Stimulated activated naive CD4-positive, alpha-beta T cell (primary cell): ENCODE results near the gene CYP24A1.

Experiments
- DNase-seq, 6 experiments: peaks; one replicate each; lab custom pipeline; 2025; lab: John Stamatoyannopoulos, UW

Gene CYP24A1

DNA sequence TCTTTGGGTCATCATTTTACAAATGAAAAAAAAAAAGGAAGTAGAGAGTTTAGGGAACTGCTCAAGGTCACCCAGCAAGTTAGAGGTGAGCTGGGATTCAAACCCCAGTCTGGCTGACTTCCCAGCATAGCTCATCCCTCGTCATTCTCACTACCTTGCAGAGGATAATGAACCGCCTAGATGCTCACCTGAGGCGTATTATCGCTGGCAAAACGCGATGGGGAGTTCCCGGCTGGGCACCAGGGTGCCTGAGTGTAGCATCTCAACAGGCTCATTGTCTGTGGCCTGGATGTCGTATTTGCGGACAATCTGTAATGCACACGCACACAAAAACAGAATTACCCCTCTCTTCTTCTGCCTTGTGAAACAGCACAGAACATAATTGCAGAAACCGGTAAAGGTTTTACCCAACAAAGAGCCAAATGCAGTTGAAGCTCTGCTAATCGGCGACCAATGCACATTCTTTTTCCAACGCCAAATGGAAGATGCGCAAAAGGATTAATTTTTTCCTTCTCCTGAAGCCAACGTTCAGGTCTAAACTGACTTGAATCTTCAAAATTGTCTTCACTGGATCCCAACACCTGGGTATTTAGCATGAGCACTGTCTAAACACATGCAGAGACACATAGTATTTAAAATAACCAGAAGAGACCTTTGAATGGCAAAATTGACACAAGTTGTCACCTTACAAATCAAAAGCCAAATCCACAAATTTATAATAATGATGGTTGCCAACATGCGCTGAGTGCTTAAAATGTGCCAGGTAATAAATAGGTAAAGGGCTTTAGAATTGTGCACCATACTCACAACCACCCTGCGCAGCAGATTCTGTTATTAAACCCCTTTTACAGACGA is 16.6 kb downstream of the CYP24A1 start:
- DNase-seq = no peak

DNA sequence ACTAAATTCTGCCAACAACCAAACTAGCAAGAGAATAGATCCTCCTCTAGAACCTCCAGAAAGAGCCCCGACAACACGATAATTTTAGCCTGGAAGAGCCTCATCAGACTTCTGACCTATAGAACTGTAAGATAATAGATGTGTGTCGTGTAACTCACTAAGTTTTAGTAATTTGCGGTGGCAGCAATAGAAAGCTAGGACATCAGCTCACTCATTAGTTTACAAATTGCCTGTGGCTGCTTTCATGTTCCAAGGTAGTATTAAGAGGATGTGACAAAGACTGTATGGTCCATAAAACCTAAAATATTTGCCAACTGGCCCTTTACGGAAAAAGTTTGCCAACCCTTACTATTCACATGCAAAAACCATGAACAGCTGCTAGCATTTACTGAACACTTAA is 17.3 kb downstream of the CYP24A1 start:
- no peak for DNase-seq

DNA sequence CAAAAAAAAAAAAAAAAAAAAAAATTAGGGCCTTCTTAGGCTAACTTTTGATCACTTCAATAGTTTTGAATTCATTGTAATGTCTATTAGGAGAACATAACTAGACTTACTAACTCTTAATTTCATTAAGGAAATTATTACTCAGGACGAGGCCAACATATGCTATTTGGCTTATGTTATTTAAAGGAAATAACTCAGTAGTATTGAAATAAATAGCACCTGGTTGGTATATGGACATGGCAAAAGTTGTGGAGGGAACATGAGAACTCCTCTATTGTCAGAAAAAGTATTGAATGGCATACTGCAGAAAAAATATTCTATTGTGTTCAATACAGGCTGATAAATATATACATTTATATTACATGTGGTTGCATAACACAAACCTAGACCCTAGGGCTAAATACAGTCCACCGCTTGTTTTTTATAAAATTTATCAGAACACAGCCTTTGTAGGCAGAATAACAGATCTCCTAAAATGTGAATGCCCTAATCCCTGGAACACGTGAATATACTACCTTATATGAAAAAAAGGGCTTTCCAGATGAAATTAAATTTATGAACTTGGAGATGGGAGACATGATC is 18.0 kb downstream of the CYP24A1 start:
- no peak for DNase-seq

DNA sequence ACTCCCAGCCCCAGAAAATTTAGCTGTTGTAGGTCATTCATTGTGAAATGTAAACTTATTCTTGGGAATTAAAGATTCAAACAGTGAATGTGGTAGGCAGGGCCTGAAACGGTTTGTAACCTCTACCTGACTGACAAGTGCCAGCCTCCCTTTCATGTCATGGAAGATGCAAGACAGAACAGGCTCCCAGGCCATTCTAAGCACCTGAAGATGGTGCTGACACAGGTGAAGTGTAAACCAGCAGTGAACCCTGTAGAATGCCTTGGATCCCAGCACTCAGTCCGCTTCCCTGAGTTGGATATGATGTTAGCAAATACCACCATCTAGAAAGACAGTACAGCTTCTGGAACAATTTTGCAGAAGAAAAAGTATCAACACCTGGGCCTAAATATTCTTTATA is 19.3 kb downstream of the CYP24A1 start:
- DNase-seq = no peak

DNA sequence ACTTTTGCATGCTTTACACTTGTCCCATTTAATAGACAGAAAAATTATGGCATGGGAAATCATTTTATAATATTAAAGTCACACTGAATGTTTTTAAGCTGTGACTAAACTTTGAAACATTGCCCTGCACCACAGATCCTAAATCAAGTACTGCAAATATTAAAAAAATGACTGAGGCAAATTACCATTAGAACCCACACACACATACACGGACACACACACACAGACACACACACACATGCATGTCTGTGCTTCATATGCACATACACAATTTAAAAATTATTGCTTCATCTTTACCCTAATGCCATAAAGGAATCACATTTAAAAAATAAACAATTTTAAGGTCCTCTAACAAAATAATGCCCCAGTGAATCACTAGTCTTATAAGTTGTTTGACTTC is 19.9 kb downstream of the CYP24A1 start:
- no peak for DNase-seq

DNA sequence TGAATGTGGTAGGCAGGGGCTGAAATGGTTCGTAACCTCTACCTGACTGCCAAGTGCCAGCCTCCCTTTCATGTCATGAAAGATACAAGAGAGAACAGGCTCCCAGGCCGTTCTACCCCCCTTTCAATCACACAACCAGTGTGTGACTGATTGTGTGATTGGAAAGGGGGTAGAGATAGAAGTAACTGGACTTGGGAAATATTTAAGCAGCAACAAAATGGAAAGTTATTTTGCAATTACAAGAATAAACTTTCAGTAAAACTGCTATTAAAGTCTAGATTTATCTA is 20.8 kb downstream of the CYP24A1 start:
- no peak for DNase-seq

DNA sequence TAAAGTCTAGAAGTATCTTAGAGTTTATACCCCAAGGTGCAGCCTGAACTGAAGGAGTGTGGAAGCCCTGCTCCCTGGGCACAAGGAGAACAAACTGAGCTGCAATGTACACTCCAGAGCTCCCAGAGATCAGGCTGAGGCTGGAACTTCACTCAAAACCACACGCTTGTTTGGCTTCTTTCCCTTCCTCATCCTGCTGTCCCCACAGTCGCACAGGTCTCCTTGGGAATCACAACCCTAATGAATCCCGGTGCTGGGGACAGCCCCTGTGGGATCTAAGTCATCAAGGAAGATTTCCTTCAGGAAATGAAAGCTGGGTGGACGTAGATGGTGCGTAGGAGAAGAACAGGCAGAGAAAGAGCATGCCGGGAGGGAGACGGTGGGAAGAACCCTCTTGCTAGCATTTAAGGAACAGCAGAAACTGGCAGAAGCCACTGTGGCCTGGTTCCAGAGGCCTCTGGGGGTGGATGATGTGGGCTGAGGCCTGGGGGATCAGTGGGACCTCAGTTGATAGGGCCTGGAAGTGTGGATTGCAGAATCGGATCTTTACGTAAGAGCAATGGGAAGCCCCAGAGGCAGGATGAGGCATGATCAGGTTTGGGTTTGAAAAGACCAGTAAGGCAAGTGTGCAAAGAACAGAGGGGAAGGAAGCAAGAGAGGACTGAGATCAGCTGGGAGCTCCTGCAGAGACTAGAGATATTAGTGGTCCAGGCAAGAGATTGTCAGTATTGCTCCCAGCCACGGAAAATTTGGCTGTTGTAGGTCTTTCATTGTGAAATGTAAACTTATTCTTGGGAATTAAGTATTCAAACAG is 21.4 kb downstream of the CYP24A1 start:
- DNase-seq = no peak

DNA sequence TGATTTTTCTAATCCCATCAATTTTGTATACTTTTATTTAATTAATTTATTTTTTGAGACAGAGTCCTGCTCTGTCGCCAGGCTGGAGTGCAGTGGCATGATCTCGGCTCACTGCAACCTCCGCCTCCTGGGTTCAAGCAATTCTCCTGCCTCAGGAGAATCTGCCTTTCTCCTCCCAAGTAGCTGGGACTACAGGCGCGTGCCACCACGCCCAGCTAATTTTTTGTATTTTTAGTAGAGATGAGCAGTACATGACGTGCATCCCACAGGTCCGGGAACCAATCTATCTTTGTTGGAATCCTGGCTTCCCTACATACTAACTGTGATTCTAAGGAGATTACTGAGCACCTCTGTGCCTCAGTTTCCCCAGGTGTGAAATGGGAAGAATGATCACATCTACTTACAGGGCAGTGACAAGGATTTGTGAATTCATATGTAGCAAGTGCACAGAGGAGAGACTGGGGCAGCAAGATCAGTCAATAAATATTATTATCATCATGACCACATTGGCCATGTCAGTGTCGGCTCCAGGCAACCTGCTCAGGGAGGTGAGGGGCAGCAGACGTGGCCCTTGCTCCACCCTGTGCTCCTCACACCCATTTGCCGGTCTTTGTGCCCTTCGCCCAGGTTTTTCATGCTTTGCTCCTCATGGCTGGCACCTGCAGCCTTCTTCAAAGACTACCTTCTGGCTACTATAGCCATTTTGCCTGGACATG is 22.1 kb downstream of the CYP24A1 start:
- DNase-seq = no peak

DNA sequence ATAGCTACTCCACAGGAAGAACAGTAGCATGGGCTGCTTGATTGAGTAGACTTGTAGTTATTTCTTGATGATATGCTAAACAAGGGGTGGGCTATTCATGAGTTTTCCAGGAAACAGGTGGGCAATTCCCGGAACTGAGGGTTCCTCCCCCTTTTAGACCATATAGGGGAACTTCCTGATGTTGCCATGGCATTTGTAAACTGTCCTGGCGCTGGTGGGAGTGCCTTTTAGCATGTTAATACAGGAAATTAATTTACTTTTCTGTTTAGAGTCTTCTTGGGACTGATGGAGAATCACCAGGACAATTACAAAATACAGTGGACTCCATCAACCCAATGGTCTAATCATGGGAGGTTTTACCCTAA is 22.7 kb downstream of the CYP24A1 start:
- DNase-seq = no peak

DNA sequence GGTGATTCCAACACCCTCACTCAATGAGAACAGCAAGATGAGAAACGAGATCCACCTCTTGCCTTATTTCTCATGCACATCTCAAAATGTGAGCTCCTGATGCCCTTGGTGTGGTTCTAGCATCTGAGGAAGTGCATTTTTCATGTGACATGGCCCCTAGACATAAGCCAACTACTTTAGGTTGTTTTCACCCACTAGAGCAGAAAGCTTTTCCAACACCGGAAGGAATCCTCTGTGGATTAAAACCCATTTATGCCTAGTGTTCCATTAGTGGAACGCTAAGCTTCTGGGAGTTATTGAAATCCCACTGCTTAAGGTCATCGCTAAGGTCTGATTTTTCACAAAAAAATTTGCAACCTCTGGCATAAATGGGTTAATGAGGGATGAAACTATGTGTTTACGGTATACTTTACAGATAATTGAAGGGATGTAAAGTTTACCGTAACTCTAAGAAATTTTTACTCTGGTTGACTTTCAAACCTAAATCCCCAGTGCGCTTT is 24.0 kb downstream of the CYP24A1 start:
- no peak for DNase-seq

DNA sequence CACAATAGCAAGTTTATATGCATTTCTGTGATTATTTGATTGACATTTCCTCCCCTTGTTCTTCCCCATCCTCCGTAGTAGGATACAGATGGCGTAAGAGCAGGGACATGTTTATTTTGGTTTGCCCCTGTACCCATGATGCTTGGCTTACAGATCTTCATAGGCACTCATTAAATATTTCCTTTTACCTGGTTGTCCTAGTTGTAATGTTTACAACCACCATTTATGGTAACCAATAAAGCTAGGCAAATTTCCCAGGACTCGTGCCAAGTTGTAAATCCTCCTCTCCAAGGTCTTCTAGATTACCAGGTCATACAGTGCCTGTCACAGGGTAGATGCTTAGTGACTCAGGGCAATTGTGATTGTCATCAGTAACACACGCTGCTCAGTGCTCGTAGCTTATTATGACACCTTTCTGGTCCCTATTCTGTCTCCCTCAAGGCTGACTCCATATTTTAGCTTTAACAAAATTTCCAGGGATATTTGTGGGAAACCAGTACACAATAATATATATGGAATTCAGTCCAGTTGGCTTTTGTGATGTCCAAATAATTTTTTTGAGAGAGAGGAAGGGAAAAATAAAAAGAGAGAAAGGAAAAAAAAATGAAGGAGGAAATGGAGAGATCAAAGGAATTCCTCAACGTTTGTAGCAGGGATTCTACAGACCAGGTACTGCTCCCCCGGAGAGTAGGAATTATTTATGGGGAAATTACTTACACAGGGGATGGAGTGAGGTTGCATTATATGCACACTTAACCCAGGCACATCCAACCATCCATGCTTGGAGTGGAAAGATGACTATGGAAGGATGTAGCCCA is 24.6 kb downstream of the CYP24A1 start:
- no peak for DNase-seq

DNA sequence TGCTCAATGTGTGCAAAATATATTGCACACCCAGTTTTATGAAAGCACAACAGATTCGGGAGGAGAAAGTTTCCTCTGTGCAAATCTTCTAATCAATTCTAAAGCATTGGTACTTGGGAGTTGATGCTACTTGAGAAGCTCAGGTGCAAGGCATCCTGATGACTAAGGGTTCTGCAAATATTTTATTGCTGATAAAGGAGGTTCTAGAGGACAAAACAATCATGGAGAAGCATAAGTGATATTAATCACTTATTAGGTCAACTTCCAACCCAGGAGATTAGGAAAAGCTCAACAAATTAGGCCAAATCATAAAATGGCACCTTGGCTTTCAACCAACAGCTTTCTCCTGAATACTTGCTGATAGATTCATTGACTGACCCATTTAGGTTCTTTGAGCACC is 27.1 kb downstream of the CYP24A1 start:
- DNase-seq = no peak

DNA sequence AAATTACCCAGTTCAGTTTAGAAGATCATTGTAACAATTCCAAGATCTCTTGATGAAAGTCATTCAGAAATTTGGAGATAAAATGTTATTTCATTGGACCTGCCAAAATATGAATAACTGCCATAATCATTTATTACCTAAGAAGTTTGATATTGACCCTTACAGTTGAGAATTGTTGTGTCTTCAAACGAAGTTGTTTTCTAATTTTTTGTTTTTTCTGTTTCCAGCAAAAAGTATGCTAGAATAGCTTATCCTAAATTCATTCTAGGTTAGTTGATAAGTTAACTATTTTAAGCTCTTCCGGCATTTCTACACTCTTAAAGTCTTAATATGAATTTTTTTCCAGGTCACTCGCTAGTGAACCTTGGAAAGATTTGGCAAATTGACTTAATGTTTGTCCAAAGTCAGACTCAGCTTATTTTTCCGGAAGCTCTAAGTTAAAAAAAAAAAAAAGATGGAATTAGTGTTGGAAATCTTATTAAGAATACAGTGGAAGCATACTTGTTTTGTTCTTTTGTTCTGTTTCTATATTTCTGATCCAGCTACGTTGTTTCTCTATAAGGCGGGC is 28.9 kb downstream of the CYP24A1 start:
- DNase-seq = no peak

DNA sequence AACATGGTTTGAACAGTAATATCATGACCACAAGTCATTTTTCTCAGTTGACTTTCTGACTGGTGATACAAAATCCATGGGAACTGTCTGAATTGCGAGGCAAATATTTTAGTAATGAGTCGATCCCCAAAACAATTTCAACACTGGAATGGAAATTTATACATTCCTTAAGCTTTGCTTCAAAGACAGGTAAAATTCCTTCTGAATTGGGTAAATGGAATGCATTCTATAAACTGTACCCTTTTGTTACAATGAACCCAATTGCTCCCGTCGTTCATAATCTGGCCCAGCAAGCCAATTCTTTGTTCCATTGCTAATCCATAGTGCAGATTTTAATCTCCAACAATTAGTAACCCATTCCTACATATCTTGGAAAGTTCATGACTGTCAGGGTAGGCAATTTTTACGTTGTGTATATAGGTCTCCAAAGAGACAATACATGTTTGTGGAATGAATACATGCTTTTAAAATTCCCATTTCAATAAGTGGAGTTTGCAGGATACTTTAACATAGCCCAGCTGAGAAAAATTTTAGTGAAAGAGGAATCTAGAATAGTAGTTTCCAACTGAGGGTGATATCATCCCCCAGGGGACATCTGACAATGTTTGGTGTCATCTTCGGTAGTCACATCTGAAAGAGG is 32.7 kb downstream of the CYP24A1 start:
- DNase-seq = no peak

DNA sequence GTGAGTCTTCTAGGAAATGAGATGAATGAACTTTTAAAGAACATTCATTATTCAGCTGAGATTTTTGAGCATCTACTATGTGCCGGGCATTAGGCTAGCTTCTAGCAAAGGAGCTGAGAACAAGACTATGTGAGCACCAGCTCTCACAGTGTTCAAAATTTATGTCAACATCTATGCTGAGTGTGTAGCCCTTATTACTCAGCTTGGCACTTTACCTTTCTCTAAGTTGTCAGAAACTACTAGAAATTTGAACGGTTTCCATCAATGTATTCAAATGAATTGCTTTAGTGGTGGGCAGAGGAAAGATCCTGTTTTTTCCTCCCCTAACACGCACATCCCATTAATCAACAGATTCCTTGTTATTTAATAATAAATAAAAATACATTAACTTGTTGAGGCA is 33.3 kb downstream of the CYP24A1 start:
- no peak for DNase-seq

DNA sequence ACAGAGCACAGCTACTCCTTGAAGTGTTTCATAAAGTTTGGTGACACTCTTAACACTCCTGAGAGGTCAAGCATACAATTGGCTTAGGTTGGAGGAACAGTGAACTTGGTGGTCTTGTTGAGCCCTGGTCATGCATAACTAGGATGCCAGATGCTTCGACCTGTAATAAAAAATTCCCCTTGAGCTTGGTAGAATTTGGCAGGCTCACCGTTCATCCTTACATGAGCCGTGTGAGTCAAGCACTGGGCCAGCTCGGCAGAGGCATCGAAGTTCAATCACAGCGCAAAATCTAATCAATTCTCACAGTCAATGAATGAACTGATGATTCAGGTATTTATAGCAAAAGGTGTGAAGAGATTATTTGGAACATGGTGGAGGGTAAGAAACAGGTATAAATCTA is 33.7 kb downstream of the CYP24A1 start:
- no peak for DNase-seq

DNA sequence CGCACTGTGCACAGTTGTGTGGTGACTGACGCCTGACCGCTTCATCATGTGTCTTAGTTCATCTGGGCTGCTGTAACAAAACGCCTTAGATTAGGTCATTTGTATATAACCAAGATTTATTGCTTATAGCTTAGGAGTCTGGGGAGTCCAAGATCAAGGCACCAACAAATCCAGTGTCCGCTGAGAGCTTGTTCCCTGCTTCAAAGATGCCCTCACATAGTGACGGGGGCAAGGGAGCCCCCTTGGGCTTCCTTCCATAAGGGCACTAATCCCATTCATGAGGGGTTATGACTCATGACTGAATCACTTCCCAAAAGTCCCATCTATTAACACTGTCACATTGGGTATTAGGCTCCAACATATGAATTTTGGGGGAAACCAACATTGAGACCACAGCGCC is 34.6 kb downstream of the CYP24A1 start:
- no peak for DNase-seq

DNA sequence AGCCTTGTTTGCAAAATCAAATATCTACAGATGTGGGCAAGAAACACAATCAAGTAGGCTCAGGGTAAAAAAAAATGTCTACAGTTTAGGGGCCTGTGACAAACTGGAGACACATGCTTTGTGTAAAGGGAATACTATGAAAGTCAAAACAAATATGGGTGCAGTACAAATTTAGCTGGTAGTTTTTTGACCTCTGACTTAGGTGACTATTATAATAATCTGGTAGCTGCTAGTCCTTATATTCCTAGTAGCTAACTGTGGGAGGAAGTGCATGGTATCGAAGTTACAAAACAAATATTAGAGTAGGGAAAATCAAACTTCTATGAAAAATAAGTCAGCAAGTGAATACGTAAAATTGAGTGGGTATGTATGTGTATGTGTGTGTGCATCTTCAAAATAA is 35.4 kb downstream of the CYP24A1 start:
- DNase-seq = no peak

DNA sequence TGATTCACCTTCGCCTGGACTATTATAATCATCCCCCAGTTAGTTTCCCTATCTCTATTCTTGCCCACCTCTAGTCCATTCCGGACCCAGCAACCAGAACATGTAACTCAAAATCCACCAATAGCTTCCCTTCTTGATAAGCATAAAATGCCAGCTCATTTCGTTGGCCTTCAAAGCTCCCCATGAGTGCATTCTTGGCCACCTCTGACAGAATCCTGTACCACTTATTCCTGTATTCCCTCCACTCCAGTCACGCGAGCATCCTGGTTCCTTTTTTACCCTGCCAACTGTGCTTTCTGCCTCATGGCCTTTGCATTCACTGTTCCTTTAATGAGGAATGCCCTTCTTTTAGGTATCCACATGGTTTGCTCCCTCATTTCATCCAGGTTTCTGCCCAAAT is 36.7 kb downstream of the CYP24A1 start:
- no peak for DNase-seq

DNA sequence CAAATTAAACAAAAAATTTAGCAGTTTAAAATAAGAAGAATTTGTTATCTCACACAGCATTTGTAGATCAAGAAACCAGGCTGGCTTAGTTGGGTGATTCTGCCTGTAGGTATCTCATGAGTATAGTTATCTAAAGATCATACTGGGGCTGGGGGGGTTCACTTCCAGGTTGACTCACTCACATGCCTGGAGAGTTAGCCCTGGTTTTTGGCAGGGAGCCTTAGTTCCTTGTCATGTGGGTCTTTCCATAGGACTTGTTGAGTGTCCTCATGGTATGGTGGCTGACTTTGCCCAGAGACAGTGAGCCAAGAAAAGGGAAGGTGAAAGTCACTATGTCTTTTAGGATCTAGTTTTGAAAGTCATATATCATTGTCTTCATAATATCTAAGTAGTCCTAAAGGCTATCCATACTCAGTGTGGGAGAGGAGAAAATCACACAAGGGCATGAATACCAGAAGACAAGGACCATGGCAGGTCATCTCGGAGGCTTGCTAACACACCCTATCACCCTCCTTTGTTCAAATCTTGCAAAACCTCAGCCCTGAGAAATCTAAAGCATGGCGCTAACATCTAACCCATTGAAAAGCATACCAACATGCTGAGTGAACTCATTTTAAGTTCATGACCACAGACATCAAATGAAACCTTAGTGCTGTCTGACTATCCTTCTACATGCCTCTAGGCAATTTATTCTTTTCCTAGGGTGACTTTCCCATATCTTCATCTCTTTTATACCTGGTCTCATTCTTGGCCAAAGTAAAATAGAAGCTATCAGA is 39.2 kb downstream of the CYP24A1 start:
- DNase-seq = no peak
